ENCODE results near the gene GMPPB. TPM values are rescaled to one million over a fixed set of nuclear protein-coding genes. Genes with fewer than 3 reads are reported as not detected.

The GMPPB gene
- total and polyA plus RNA-seq, 2 donors, result 11.3 to 17.9 TPM

- WGBS, result 67% methylated on average over 8 of the region's 8 CpGs
- Histone ChIP-seq H3K27ac (ENCODE audit: low read depth) (peak overlapping the region; percentile 28), H3K4me1 (ENCODE audit: insufficient read depth) (no peaks in the 10 kb centered on the region), H3K36me3 (ENCODE audit: insufficient read depth) (no peaks in the 10 kb centered on the region), H3K4me3 (ENCODE audit: low read depth, low read length) (peak overlapping the region; percentile 72)
- DNase-seq (ENCODE audit: extremely low spot score), result no peak
These were observed 855 bp downstream of the GMPPB start for GRCh38 chr3:49722896-49723295.

- DNase-seq (ENCODE audit: extremely low spot score), result no peak
- no peak overlapping the region for H3K4me3 ChIP-seq (ENCODE audit: low read depth, low read length)
- 86% methylated on average over 26 of the region's 26 CpGs for WGBS
- no peak overlapping the region for H3K27ac ChIP-seq (ENCODE audit: low read depth)
- no peaks in the 10 kb centered on the region for H3K4me1 ChIP-seq (ENCODE audit: insufficient read depth)
- no peaks in the 10 kb centered on the region for H3K36me3 ChIP-seq (ENCODE audit: insufficient read depth)
These were observed 1.6 kb downstream of the GMPPB start for GRCh38 chr3:49721896-49722781.

- DNase-seq (ENCODE audit: extremely low spot score), result no peak
- Histone ChIP-seq H3K36me3 (ENCODE audit: insufficient read depth) (no peaks in the 10 kb centered on the region), H3K27ac (ENCODE audit: low read depth) (no peak overlapping the region), H3K4me3 (ENCODE audit: low read depth, low read length) (no peak overlapping the region), H3K4me1 (ENCODE audit: insufficient read depth) (no peaks in the 10 kb centered on the region)
- WGBS, result 76% methylated on average over 9 of the region's 9 CpGs
These were observed 2.2 kb downstream of the GMPPB start for GRCh38 chr3:49721596-49721895.

- 66% methylated on average over 4 of the region's 4 CpGs for WGBS
- Histone ChIP-seq H3K36me3 (ENCODE audit: insufficient read depth) (no peaks in the 10 kb centered on the region), H3K4me3 (ENCODE audit: low read depth, low read length) (no peak overlapping the region), H3K27ac (ENCODE audit: low read depth) (no peak overlapping the region), H3K4me1 (ENCODE audit: insufficient read depth) (no peaks in the 10 kb centered on the region)
- no peak for DNase-seq (ENCODE audit: extremely low spot score)
These were observed 2.7 kb downstream of the GMPPB start for GRCh38 chr3:49720855-49721595.

- peak; percentile 84 for DNase-seq (ENCODE audit: extremely low spot score)
- no peaks in the 10 kb centered on the region for H3K36me3 ChIP-seq (ENCODE audit: insufficient read depth)
- H3K27ac ChIP-seq (ENCODE audit: low read depth), result no peak within 1 kb of the TSS
- no peaks in the 10 kb centered on the region for H3K4me1 ChIP-seq (ENCODE audit: insufficient read depth)
- under 1% methylated on average over 50 of the region's 50 CpGs for WGBS
- H3K4me3 ChIP-seq (ENCODE audit: low read depth, low read length), result peak within 1 kb of the TSS; percentile 36
These were observed 4.4 kb downstream of the GMPPB start, which contains the start of gene AMIGO3 for GRCh38 chr3:49719214-49719884. AMIGO3 (minus strand) TSS chr3:49719684; CDS start chr3:49719465, 219 bp downstream.

- 6% methylated on average over 33 of the region's 33 CpGs for WGBS
- Histone ChIP-seq H3K4me1 (ENCODE audit: insufficient read depth) (no peaks in the 10 kb centered on the region), H3K36me3 (ENCODE audit: insufficient read depth) (no peaks in the 10 kb centered on the region), H3K27ac (ENCODE audit: low read depth) (no peak overlapping the region), H3K4me3 (ENCODE audit: low read depth, low read length) (peak overlapping the region; percentile 36)
- no peak for DNase-seq (ENCODE audit: extremely low spot score)
These were observed 4.9 kb downstream of the GMPPB start for GRCh38 chr3:49718858-49719213.

GRCh38 chr3:49717959-49718857 lies 5.5 kb downstream of the GMPPB start:
- H3K36me3 ChIP-seq (ENCODE audit: insufficient read depth), result no peaks in the 10 kb centered on the region
- no peak overlapping the region for H3K4me3 ChIP-seq (ENCODE audit: low read depth, low read length)
- 53% methylated on average over 75 of the region's 75 CpGs for WGBS
- H3K27ac ChIP-seq (ENCODE audit: low read depth), result no peak overlapping the region
- H3K4me1 ChIP-seq (ENCODE audit: insufficient read depth), result no peaks in the 10 kb centered on the region
- DNase-seq (ENCODE audit: extremely low spot score), result no peak

- Histone ChIP-seq H3K4me3 (ENCODE audit: low read depth, low read length) (no peak overlapping the region), H3K27ac (ENCODE audit: low read depth) (no peak overlapping the region), H3K36me3 (ENCODE audit: insufficient read depth) (no peaks in the 10 kb centered on the region), H3K4me1 (ENCODE audit: insufficient read depth) (no peaks in the 10 kb centered on the region)
- WGBS, result 93% methylated on average over 14 of the region's 14 CpGs
- no peak for DNase-seq (ENCODE audit: extremely low spot score)
These were observed 6.4 kb downstream of the GMPPB start for GRCh38 chr3:49717211-49717958.

- Histone ChIP-seq H3K4me3 (ENCODE audit: low read depth, low read length) (no peak overlapping the region), H3K27ac (ENCODE audit: low read depth) (no peak overlapping the region), H3K36me3 (ENCODE audit: insufficient read depth) (no peaks in the 10 kb centered on the region), H3K4me1 (ENCODE audit: insufficient read depth) (no peaks in the 10 kb centered on the region)
- WGBS, result 88% methylated on average over 16 of the region's 16 CpGs
- DNase-seq (ENCODE audit: extremely low spot score), result no peak
These were observed 7.0 kb downstream of the GMPPB start for GRCh38 chr3:49716691-49717210.

GRCh38 chr3:49716169-49716568 lies 7.6 kb downstream of the GMPPB start:
- no peak overlapping the region for H3K27ac ChIP-seq (ENCODE audit: low read depth)
- no peak overlapping the region for H3K4me3 ChIP-seq (ENCODE audit: low read depth, low read length)
- no peaks in the 10 kb centered on the region for H3K36me3 ChIP-seq (ENCODE audit: insufficient read depth)
- no peak for DNase-seq (ENCODE audit: extremely low spot score)
- WGBS, result 91% methylated on average over 7 of the region's 7 CpGs
- no peaks in the 10 kb centered on the region for H3K4me1 ChIP-seq (ENCODE audit: insufficient read depth)

- DNase-seq (ENCODE audit: extremely low spot score), result no peak
- H3K4me1 ChIP-seq (ENCODE audit: insufficient read depth), result no peaks in the 10 kb centered on the region
These were observed 8.1 kb downstream of the GMPPB start for GRCh38 chr3:49715611-49716121.

More at GRCh38 chr3:49715611-49716121, 8.1 kb downstream of the GMPPB start:
- Histone ChIP-seq H3K4me3 (ENCODE audit: low read depth, low read length) (no peak overlapping the region), H3K27ac (ENCODE audit: low read depth) (no peak overlapping the region), H3K36me3 (ENCODE audit: insufficient read depth) (no peaks in the 10 kb centered on the region)
- 91% methylated on average over 13 of the region's 13 CpGs for WGBS
